WTC11 (cell line): ENCODE results near the gene APCDD1. TPM values are rescaled to one million over a fixed set of nuclear protein-coding genes. Genes with fewer than 3 reads are reported as not detected.
A peak's percentile ranks its signal among the peaks of the same experiment; 100 is the strongest.

Source experiments
- ATAC-seq: fragments of 200-7000 bp; cut with Tn5 transposase; 2 replicates; pipeline ENCODE4 v1.10.0; 2021; ENCODE audit warnings: mild to moderate bottlenecking, moderate library complexity
- CTCF ChIA-PET: fragments of 300-600 bp; sonication (Branson Sonifier 250); formaldehyde crosslinking; loops from one replicate; lab custom pipeline; 2021; ENCODE audit warnings: antibody characterized with exemption; lab: Charles Lee
- POLR2A ChIA-PET: fragments of 350-600 bp; sonication (Branson Sonifier 250); formaldehyde crosslinking; loops from one replicate; lab custom pipeline; 2021; ENCODE audit warnings: antibody characterized with exemption; lab: Charles Lee
- DNase-seq: peaks from one replicate; pipeline ENCODE4 v3.0.0; 2021; ENCODE audit warnings: low spot score
- H3K27ac Mint-ChIP-seq: 2 replicates; pipeline ENCODE4 v1.8.0; 2021; ENCODE audit warnings: mixed read lengths
- H3K27me3 Mint-ChIP-seq: 2 replicates; pipeline ENCODE4 v1.8.0; 2021; ENCODE audit warnings: low read depth, mild to moderate bottlenecking, moderate library complexity, mixed read lengths
- H3K36me3 Mint-ChIP-seq: 2 replicates; pipeline ENCODE4 v1.8.0; 2021; ENCODE audit warnings: mixed read lengths
- H3K4me1 Mint-ChIP-seq: 2 replicates; pipeline ENCODE4 v1.8.0; 2022; ENCODE audit warnings: mixed read lengths
- H3K4me3 Mint-ChIP-seq: 2 replicates; pipeline ENCODE4 v1.8.0; 2021; ENCODE audit warnings: mild to moderate bottlenecking, moderate library complexity, mixed read lengths
- H3K9me3 Mint-ChIP-seq: 2 replicates; pipeline ENCODE4 v1.8.0; 2021; ENCODE audit warnings: mixed read lengths
- ARID4B ChIP-seq: sonication (generic); formaldehyde crosslinking; IDR thresholded peaks from 2 replicates; pipeline ENCODE4 v1.8.0; 2023; ENCODE audit warnings: missing genetic modification reagents, mild to moderate bottlenecking, borderline replicate concordance
- ATF6 ChIP-seq: sonication (generic); formaldehyde crosslinking; IDR thresholded peaks from 2 replicates; pipeline ENCODE4 v1.8.1; 2023; ENCODE audit warnings: mild to moderate bottlenecking, missing genetic modification reagents
- CTCF ChIP-seq: fragments of 200-600 bp; IDR thresholded peaks from 2 replicates; pipeline ENCODE4 v1.8.0; 2022; ENCODE audit warnings: antibody characterized with exemption
- FOXJ3 ChIP-seq: sonication (generic); formaldehyde crosslinking; IDR thresholded peaks from 2 replicates; pipeline ENCODE4 v1.9.0; 2021; ENCODE audit warnings: missing genetic modification reagents, mild to moderate bottlenecking, borderline replicate concordance
- FOXP1 ChIP-seq: sonication (generic); formaldehyde crosslinking; IDR thresholded peaks from 2 replicates; pipeline ENCODE4 v1.8.0; 2022; ENCODE audit warnings: missing genetic modification reagents, mild to moderate bottlenecking, moderate library complexity, borderline replicate concordance
- GRHL2 ChIP-seq: fragments of 250-450 bp; sonication (Bioruptor Pico); IDR thresholded peaks from 2 replicates; pipeline ENCODE4 v1.8.0; 2022; ENCODE audit warnings: mild to moderate bottlenecking, moderate library complexity; ENCODE audit not compliant: insufficient replicate concordance, severe bottlenecking
- HMGXB4 ChIP-seq: sonication (generic); formaldehyde crosslinking; IDR thresholded peaks from 2 replicates; pipeline ENCODE4 v1.8.1; 2023; ENCODE audit warnings: mild to moderate bottlenecking, moderate library complexity, missing genetic modification reagents
- MAX ChIP-seq: sonication (generic); formaldehyde crosslinking; IDR thresholded peaks from 2 replicates; pipeline ENCODE4 v1.8.0; 2022; ENCODE audit warnings: mild to moderate bottlenecking, missing genetic modification reagents
- MXD4 ChIP-seq: fragments of 250-450 bp; sonication (Bioruptor Pico); IDR thresholded peaks from 2 replicates; pipeline ENCODE4 v1.8.0; 2021; ENCODE audit warnings: mild to moderate bottlenecking, moderate library complexity, borderline replicate concordance
- NR1H2 ChIP-seq: sonication (generic); formaldehyde crosslinking; IDR thresholded peaks from 2 replicates; pipeline ENCODE4 v1.9.0; 2021; ENCODE audit warnings: mild to moderate bottlenecking, moderate library complexity, missing genetic modification reagents
- PRRX2 ChIP-seq: fragments of 250-450 bp; sonication (Bioruptor Pico); IDR thresholded peaks from 2 replicates; pipeline ENCODE4 v1.8.0; 2021; ENCODE audit warnings: mild to moderate bottlenecking
- SP1 ChIP-seq: sonication (generic); formaldehyde crosslinking; conservative IDR thresholded peaks from 2 replicates; pipeline ENCODE4 v1.8.1; 2022; ENCODE audit warnings: missing genetic modification reagents
- ZBTB21 ChIP-seq: sonication (generic); formaldehyde crosslinking; IDR thresholded peaks from 2 replicates; pipeline ENCODE4 v1.8.1; 2023; ENCODE audit warnings: mild to moderate bottlenecking, missing genetic modification reagents, borderline replicate concordance
- ZNF232 ChIP-seq: sonication (generic); formaldehyde crosslinking; IDR thresholded peaks from 2 replicates; pipeline ENCODE4 v1.8.0; 2022; ENCODE audit warnings: mild to moderate bottlenecking, missing genetic modification reagents
- ZNF423 ChIP-seq: fragments of 250-450 bp; sonication (Bioruptor Pico); IDR thresholded peaks from 2 replicates; pipeline ENCODE4 v2.1.2; 2022; ENCODE audit warnings: mild to moderate bottlenecking, moderate library complexity
- total RNA-seq: library from RNA; stranded (reverse); gene quantifications from 3 replicates; pipeline ENCODE4 v1.2.3, GENCODE V29; 2021

APCDD1 gene
- total RNA-seq, 1 experiment from 2014 or later: 7.1 TPM

GRCh38 chr18:10488017-10488416, 33.6 kb downstream of the APCDD1 start:
- no peak overlapping the region for H3K4me3 Mint-ChIP-seq
- H3K9me3 Mint-ChIP-seq: no peaks in the 10 kb centered on the region
- DNase-seq: no peak
- no peak for ATAC-seq
- no peak for TF ChIP-seq CTCF
- TF ChIP-seq FOXP1 (CRISPR knock-in tag): no peak
- no peak for TF ChIP-seq ZBTB21
- no peak for TF ChIP-seq PRRX2 (CRISPR knock-in tag)
- no peak for TF ChIP-seq SP1
- no peak for TF ChIP-seq MXD4 (CRISPR knock-in tag)
- TF ChIP-seq FOXJ3 (CRISPR knock-in tag): no peak
- no peak for TF ChIP-seq ATF6 (CRISPR knock-in tag)
- TF ChIP-seq GRHL2 (CRISPR knock-in tag): no peak
- no peak for TF ChIP-seq NR1H2 (CRISPR knock-in tag)
- no peak for TF ChIP-seq ZNF232
- no peak for TF ChIP-seq ZNF423 (CRISPR knock-in tag)
- TF ChIP-seq HMGXB4 (CRISPR knock-in tag): no peak
- peaks cover 6% of the 10 kb centered on the region for H3K36me3 Mint-ChIP-seq
- CTCF ChIA-PET: no interaction called here
- POLR2A ChIA-PET: no interaction called here
- peaks cover 10% of the 10 kb centered on the region for H3K4me1 Mint-ChIP-seq
- H3K27me3 Mint-ChIP-seq: peaks cover 8% of the 10 kb centered on the region
- no peak overlapping the region for H3K27ac Mint-ChIP-seq

- peaks cover 4% of the 10 kb centered on the region; the same call in 1 of the 2 replicates for H3K4me1 Mint-ChIP-seq
- ChIA-PET POLR2A (no interaction called here), CTCF (interaction anchor here (0.7 to 1.4 kb wide), 5 partner anchors 9 to 389 kb away, joined by 3 read pairs; partner anchors contain the start of gene APCDD1)
- H3K9me3 Mint-ChIP-seq: no peaks in the 10 kb centered on the region
- TF ChIP-seq MAX (CRISPR knock-in tag) (peak; percentile 34; the same call in 1 of the 2 replicates), ARID4B (CRISPR knock-in tag) (no peak)
- peaks cover 6% of the 10 kb centered on the region; the same call in 1 of the 2 replicates for H3K36me3 Mint-ChIP-seq
- DNase-seq (peak; percentile 58), ATAC-seq (peak; percentile 98)
- H3K27ac Mint-ChIP-seq: no peak overlapping the region
- no peaks in the 10 kb centered on the region; the same call in 1 of the 2 replicates for H3K27me3 Mint-ChIP-seq
- H3K4me3 Mint-ChIP-seq: no peak overlapping the region
Measured at GRCh38 chr18:10490401-10491165, 36.1 kb downstream of the APCDD1 start.
